CD14-positive monocyte (primary cell): Measurements from ENCODE around the gene RGL3. TPM values are rescaled to one million over a fixed set of nuclear protein-coding genes. Genes with fewer than 3 reads are reported as not detected.

Source experiments
- DNase-seq, 3 donors: peaks; one replicate each; pipeline ENCODE4 v3.0.0-alpha.2; 2011 to 2022
- H2AFZ ChIP-seq: 2 replicates; pipeline ENCODE4 v1.6.0; 2012; ENCODE audit warnings: mild to moderate bottlenecking, low read depth, low read length, inconsistent platforms; ENCODE audit not compliant: insufficient read depth, poor library complexity, severe bottlenecking
- H3K27ac ChIP-seq, 2 donors: 1 replicate in 1 of 2; 2 replicates in 1 of 2; pipeline ENCODE4 v1.5.1; 2012 to 2013; ENCODE audit warnings: low read length in 2 of 2, control low read depth in 1 of 2, inconsistent platforms in 1 of 2, low read depth in 1 of 2, mild to moderate bottlenecking in 1 of 2
- H3K27me3 ChIP-seq, 2 donors: one replicate each; pipeline versions ENCODE4 v1.6.0 to v1.6.1; 2011 to 2013; ENCODE audit warnings: low read length in 2 of 2; ENCODE audit not compliant: control insufficient read depth in 2 of 2, insufficient read depth in 2 of 2
- H3K36me3 ChIP-seq, 2 donors: replicated peaks in 1 of 2; 1 replicate in 1 of 2; 2 replicates in 1 of 2; pipeline versions ENCODE4 v1.5.1 to v1.6.1; 2012 to 2013; ENCODE audit warnings: low read length in 2 of 2, control low read depth in 1 of 2, inconsistent platforms in 1 of 2, mild to moderate bottlenecking in 1 of 2; ENCODE audit not compliant: insufficient read depth in 2 of 2, control insufficient read depth in 1 of 2
- H3K4me1 ChIP-seq, 2 donors: 1 replicate in 1 of 2; 2 replicates in 1 of 2; pipeline versions ENCODE4 v1.5.1 to v1.6.1; 2012 to 2013; ENCODE audit warnings: low read length in 2 of 2, control low read depth in 1 of 2, inconsistent platforms in 1 of 2, mild to moderate bottlenecking in 1 of 2, moderate library complexity in 1 of 2; ENCODE audit not compliant: insufficient read depth in 2 of 2, control insufficient read depth in 1 of 2
- H3K4me2 ChIP-seq: replicated peaks from 2 replicates; pipeline ENCODE3; 2012; ENCODE audit warnings: low read length, moderate library complexity, mild to moderate bottlenecking; ENCODE audit not compliant: poor library complexity, severe bottlenecking; ENCODE audit errors: extremely low read depth
- H3K4me3 ChIP-seq, 3 experiments: fragments of 200-600 bp in 1 of 3; sonication (generic) in 1 of 3; replicated peaks in 1 of 3; 1 replicate in 2 of 3; 2 replicates in 1 of 3; pipeline ENCODE4 v1.5.1; 2011 to 2013; ENCODE audit warnings: low read length in 3 of 3, mild to moderate bottlenecking in 3 of 3, control low read depth in 2 of 3, low read depth in 2 of 3, inconsistent platforms in 1 of 3, moderate library complexity in 1 of 3
- H3K79me2 ChIP-seq: 2 replicates; pipeline ENCODE4 v1.6.0; 2012; ENCODE audit warnings: mild to moderate bottlenecking, control low read depth, inconsistent platforms, low read length, moderate library complexity; ENCODE audit not compliant: insufficient read depth
- H3K9ac ChIP-seq: 2 replicates; pipeline ENCODE4 v1.6.0; 2017; ENCODE audit warnings: low read length, mild to moderate bottlenecking; ENCODE audit not compliant: insufficient read depth, poor library complexity, severe bottlenecking
- H3K9me3 ChIP-seq, 2 donors: replicated peaks in 1 of 2; 1 replicate in 1 of 2; 2 replicates in 1 of 2; pipeline versions ENCODE4 v1.5.1 to v1.6.1; 2012 to 2013; ENCODE audit warnings: low read length in 2 of 2, control low read depth in 1 of 2; ENCODE audit not compliant: control insufficient read depth in 1 of 2, insufficient read depth in 1 of 2
- H4K20me1 ChIP-seq: 2 replicates; pipeline ENCODE4 v1.6.0; 2012; ENCODE audit warnings: mild to moderate bottlenecking, low read length, control low read depth, moderate library complexity; ENCODE audit not compliant: insufficient read depth
- H3K27ac Mint-ChIP-seq, 7 donors: one replicate each; pipeline ENCODE4 v1.8.0; 2020; ENCODE audit warnings: mild to moderate bottlenecking in 7 of 7, mixed read lengths in 7 of 7, moderate library complexity in 6 of 7, inconsistent platforms in 2 of 7
- H3K27me3 Mint-ChIP-seq, 3 donors: one replicate each; pipeline ENCODE4 v1.8.0; 2021 to 2022; ENCODE audit warnings: low read depth in 3 of 3, mild to moderate bottlenecking in 3 of 3, mixed read lengths in 3 of 3, moderate library complexity in 3 of 3, inconsistent platforms in 1 of 3
- H3K36me3 Mint-ChIP-seq, 2 donors: one replicate each; pipeline ENCODE4 v1.8.0; 2020; ENCODE audit warnings: mixed read lengths in 2 of 2, inconsistent platforms in 1 of 2, mild to moderate bottlenecking in 1 of 2
- H3K4me1 Mint-ChIP-seq: one replicate; pipeline ENCODE4 v1.8.0; 2020; ENCODE audit warnings: mild to moderate bottlenecking, mixed read lengths
- H3K4me3 Mint-ChIP-seq, 2 donors: one replicate each; pipeline ENCODE4 v1.8.0; 2020; ENCODE audit warnings: mild to moderate bottlenecking in 2 of 2, mixed read lengths in 2 of 2, moderate library complexity in 1 of 2
- H3K9me3 Mint-ChIP-seq, 7 donors: one replicate each; pipeline ENCODE4 v1.8.0; 2020 to 2022; ENCODE audit warnings: mixed read lengths in 7 of 7, mild to moderate bottlenecking in 6 of 7, moderate library complexity in 6 of 7, inconsistent platforms in 2 of 7
- CTCF ChIP-seq: fragments of 200-600 bp; IDR thresholded peaks from one replicate; pipeline ENCODE4 v1.8.0; 2022; ENCODE audit warnings: antibody characterized with exemption, mild to moderate bottlenecking
- WGBS: methylation state at CpG from one replicate; pipeline ENCODE4 v1.1.5; 2013; ENCODE audit warnings: missing lambda C conversion rate; ENCODE audit not compliant: insufficient coverage; 5-methylcytosine and 5-hydroxymethylcytosine counted together
- intact Hi-C, 2 donors: fragments of 100-400 bp; cut with micrococcal nuclease; formaldehyde crosslinking; loops; one replicate each; pipeline versions ENCODE4 v1.15.0 to v1.15.1; 2023
- polyA plus RNA-seq, 3 donors: library from polyadenylated mRNA; depleted of rRNA in 1 of 3; unstranded in 2 of 3; stranded (reverse) in 1 of 3; fragments of 300-500 nt in 2 of 3; fragments of >200 nt in 1 of 3; fragmentation: Illumina TruSeq in 2 of 3; gene quantifications; 1 replicate in 2 of 3; 2 replicates in 1 of 3; pipeline ENCODE4 v1.2.3, GENCODE V29; 2012 to 2021

The RGL3 gene
- polyA plus RNA-seq, 3 donors = 1.7 TPM; not detected in 2

GRCh38 chr19:11465600-11465999 is 46.5 kb upstream of the RGL3 start:
- Mint-ChIP-seq H3K4me3 (no peak overlapping the region), H3K27ac (no peak overlapping the region), H3K36me3 (no peaks in the 10 kb centered on the region), H3K27me3 (peaks cover 2 to 9% (median 7%) of the 10 kb centered on the region in 3 donors), H3K9me3 (peaks cover 0 to 2% (median 0%) of the 10 kb centered on the region in 7 donors), H3K4me1 (no peaks in the 10 kb centered on the region)
- H3K27ac ChIP-seq = no peak overlapping the region
- no peak overlapping the region for H3K4me2 ChIP-seq
- no peak overlapping the region for H2AFZ ChIP-seq
- H3K9ac ChIP-seq = no peak overlapping the region
- H3K4me1 ChIP-seq = no peaks in the 10 kb centered on the region
- H3K79me2 ChIP-seq = no peaks in the 10 kb centered on the region
- no peak for TF ChIP-seq CTCF
- no peak for DNase-seq
- H3K9me3 ChIP-seq = no peaks in the 10 kb centered on the region
- H3K27me3 ChIP-seq = no peaks in the 10 kb centered on the region
- no peak overlapping the region for H3K4me3 ChIP-seq
- WGBS = 44% methylated on average over 3 of the region's 8 CpGs
- no peaks in the 10 kb centered on the region for H3K36me3 ChIP-seq
- H4K20me1 ChIP-seq = no peaks in the 10 kb centered on the region
- intact Hi-C loops = no loop called here

GRCh38 chr19:11464333-11465265 is 45.5 kb upstream of the RGL3 start:
- H2AFZ ChIP-seq = no peak overlapping the region
- H3K4me3 Mint-ChIP-seq = no peak overlapping the region
- WGBS = 90% methylated on average over 9 of the region's 11 CpGs
- H3K36me3 ChIP-seq = no peaks in the 10 kb centered on the region
- no peak overlapping the region for H3K27ac ChIP-seq
- peaks cover 2 to 11% (median 7%) of the 10 kb centered on the region in 3 donors for H3K27me3 Mint-ChIP-seq
- intact Hi-C loops = no loop called here
- no peak for TF ChIP-seq CTCF
- no peak overlapping the region for H3K4me2 ChIP-seq
- H3K4me1 ChIP-seq = no peaks in the 10 kb centered on the region
- DNase-seq = no peak
- H3K27me3 ChIP-seq = no peaks in the 10 kb centered on the region
- H3K79me2 ChIP-seq = no peaks in the 10 kb centered on the region
- peaks cover 0 to 5% (median 0%) of the 10 kb centered on the region in 7 donors for H3K9me3 Mint-ChIP-seq
- no peaks in the 10 kb centered on the region for H3K36me3 Mint-ChIP-seq
- H4K20me1 ChIP-seq = no peaks in the 10 kb centered on the region
- H3K27ac Mint-ChIP-seq = no peak overlapping the region
- no peaks in the 10 kb centered on the region for H3K4me1 Mint-ChIP-seq
- H3K9ac ChIP-seq = no peak overlapping the region
- no peak overlapping the region for H3K4me3 ChIP-seq
- no peaks in the 10 kb centered on the region for H3K9me3 ChIP-seq
